ENCODE data around the gene HILPDA.
"Not testable (repeated sequence)": the region's sequence is repeated elsewhere in the genome, so short reads cannot be mapped to it uniquely, and the experiment has no call there.

The HILPDA gene

GRCh38 chr7:128463933-128464332, 8.3 kb downstream of the HILPDA start:
- DNase-seq = not testable (repeated sequence)

GRCh38 chr7:128466871-128467270, 11.2 kb downstream of the HILPDA start:
- DNase-seq = not testable (repeated sequence)

GRCh38 chr7:128476402-128477335, 21.0 kb downstream of the HILPDA start, which contains the start of gene METTL2B:
Gene METTL2B, plus strand, starts transcription at chr7:128476748. Its CDS starts 18 bp downstream, at chr7:128476766.
- DNase-seq = peak; percentile 93

GRCh38 chr7:128477336-128477690, 21.6 kb downstream of the HILPDA start:
- DNase-seq = not testable (repeated sequence)

- not testable (repeated sequence) for DNase-seq
These were observed 23.4 kb downstream of the HILPDA start for GRCh38 chr7:128479082-128479481.

GRCh38 chr7:128488134-128488533, 32.5 kb downstream of the HILPDA start:
- not testable (repeated sequence) for DNase-seq

- DNase-seq = no peak
These were observed 41.7 kb downstream of the HILPDA start for GRCh38 chr7:128497405-128497804.

- DNase-seq = not testable (repeated sequence)
These were observed 49.7 kb downstream of the HILPDA start for GRCh38 chr7:128505416-128505815.

- not testable (repeated sequence) for DNase-seq
These were observed 51.1 kb downstream of the HILPDA start for GRCh38 chr7:128506819-128507218.

GRCh38 chr7:128507321-128507993, 51.8 kb downstream of the HILPDA start:
- not testable (repeated sequence) for DNase-seq

Data from fibroblast of skin of back (primary cell).